GM12892 (cell line): ENCODE measurements around the gene MAN2A2.
"Not testable (repeated sequence)": the region's sequence is repeated elsewhere in the genome, so short reads cannot be mapped to it uniquely, and the experiment has no call there.

Experiments
- DNase-seq: peaks from one replicate; pipeline ENCODE4 v3.0.0; 2011; ENCODE audit not compliant: insufficient read length
- FAIRE-seq: peaks from 2 replicates; lab custom pipeline; 2011; peaks lifted over from hg19 to GRCh38; lab: Jason Lieb, UNC
- POLR2A ChIP-seq: IDR thresholded peaks from 2 replicates; pipeline ENCODE4 v1.6.1; 2011; ENCODE audit warnings: low read depth, low read length, control low read depth
- POLR2AphosphoS5 ChIP-seq: IDR thresholded peaks from 2 replicates; pipeline ENCODE4 v1.6.1; 2011; ENCODE audit warnings: low read depth, low read length, control low read depth
- TAF1 ChIP-seq: IDR thresholded peaks from 2 replicates; pipeline ENCODE4 v1.6.1; 2011; ENCODE audit warnings: low read depth, mild to moderate bottlenecking, control low read depth, low read length, borderline replicate concordance

Gene MAN2A2

DNA sequence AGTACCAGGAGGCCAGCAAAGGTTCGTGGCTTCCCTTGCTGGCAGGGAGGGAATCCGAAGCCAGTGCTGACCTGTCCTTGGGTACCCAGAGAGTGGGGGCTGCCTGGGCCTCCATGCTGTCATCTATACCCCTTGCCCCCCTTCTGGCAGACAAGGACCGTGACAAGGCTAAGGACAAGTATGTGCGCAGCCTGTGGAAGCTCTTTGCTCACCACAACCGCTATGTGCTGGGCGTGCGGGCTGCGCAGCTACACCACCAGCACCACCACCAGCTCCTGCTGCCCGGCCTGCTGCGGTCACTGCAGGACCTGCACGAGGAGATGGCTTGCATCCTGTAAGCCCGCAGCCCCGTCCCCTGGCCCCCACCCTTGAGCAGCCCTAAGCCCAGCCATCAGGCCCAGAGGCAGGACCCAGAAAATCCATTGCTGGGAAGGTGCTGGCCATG lies 16.0 kb upstream of the MAN2A2 start:
- TF ChIP-seq TAF1 (no peak), POLR2AphosphoS5 (no peak), POLR2A (no peak)

DNA sequence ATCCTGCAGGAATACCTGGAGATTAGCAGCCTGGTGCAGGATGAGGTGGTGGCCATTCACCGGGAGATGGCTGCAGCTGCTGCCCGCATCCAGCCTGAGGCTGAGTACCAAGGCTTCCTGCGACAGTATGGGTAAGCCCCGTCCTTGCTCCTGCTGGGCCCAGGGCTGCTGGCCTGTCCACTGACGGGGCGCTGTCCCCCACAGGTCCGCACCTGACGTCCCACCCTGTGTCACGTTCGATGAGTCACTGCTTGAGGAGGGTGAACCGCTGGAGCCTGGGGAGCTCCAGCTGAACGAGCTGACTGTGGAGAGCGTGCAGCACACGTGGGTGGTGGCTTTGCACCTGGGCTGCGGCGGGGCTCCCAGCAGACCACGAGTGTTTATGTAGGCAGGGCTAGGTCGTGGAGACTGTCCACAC lies 13.8 kb upstream of the MAN2A2 start:
- DNase-seq (no peak), FAIRE-seq (no peak)
- TF ChIP-seq POLR2AphosphoS5 (no peak), POLR2A (no peak), TAF1 (no peak)

More for the DNA sequence above, 16.0 kb upstream of the MAN2A2 start:
- FAIRE-seq = no peak
- DNase-seq = no peak

DNA sequence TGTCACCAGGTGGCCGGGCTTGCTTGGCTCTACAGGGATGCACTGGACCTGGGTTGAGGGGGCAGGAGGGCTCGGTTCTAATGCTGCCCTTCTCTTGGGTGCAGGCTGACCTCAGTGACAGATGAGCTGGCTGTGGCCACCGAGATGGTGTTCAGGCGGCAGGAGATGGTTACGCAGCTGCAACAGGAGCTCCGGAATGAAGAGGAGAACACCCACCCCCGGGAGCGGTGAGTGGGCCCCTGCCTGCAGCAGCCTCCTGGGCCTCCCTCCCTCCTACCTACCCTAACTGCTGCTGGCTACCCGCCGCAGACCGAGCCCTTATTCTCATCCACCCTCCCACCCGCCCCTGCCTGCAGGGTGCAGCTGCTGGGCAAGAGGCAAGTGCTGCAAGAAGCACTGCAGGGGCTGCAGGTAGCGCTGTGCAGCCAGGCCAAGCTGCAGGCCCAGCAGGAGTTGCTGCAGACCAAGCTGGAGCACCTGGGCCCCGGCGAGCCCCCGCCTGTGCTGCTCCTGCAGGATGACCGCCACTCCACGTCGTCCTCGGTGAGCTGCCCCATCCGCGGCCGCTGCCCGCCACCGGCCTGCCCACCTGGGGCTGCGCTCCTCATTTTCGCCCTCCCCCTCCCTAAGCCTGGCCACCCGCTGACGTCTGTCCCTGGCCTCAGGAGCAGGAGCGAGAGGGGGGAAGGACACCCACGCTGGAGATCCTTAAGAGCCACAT lies 13.2 kb upstream of the MAN2A2 start:
- DNase-seq (no peak), FAIRE-seq (no peak)
- TF ChIP-seq POLR2A (no peak), POLR2AphosphoS5 (no peak), TAF1 (no peak)

DNA sequence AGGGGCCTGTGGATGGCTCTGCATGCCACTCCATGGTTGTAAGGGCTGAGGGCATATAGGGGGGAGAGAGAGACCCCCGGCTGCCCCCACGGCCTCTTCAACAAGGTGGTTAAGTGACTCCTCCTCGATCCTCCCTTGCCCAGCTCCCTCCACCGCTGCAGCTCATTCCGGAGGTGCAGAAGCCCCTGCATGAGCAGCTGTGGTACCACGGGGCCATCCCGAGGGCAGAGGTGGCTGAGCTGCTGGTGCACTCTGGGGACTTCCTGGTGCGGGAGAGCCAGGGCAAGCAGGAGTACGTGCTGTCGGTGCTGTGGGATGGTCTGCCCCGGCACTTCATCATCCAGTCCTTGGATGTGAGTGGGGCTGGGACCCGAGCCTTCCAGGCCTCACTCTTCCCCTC lies 12.3 kb upstream of the MAN2A2 start:
- no peak for FAIRE-seq
- no peak for DNase-seq

DNA sequence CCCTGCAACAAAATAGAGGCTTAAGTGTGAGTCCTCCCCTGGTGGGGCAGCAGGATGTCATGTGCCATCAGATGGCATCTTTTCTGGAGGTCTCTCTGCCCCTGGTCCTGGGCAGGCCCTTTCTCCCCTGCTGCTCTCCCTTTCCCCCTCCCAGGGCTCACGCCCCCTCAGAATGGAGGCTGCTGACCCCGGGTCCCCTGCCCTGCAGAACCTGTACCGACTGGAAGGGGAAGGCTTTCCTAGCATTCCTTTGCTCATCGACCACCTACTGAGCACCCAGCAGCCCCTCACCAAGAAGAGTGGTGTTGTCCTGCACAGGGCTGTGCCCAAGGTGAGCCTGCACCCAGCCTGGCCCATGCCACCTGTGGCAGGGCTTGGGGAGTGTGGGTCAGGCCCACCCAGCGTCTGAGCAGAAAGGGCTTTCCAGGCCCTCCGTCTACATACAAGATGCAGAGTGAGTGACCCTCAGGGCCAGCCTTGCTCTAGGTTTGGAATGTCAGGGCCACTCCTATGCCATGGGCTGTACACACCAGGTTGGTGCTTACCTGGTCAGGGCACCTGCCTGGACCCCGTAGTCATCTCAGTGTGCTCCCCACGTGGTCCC lies 11.7 kb upstream of the MAN2A2 start:
- DNase-seq = no peak
- TF ChIP-seq POLR2AphosphoS5 (no peak), POLR2A (no peak), TAF1 (no peak)
- no peak for FAIRE-seq

More for the DNA sequence above, 12.3 kb upstream of the MAN2A2 start:
- TF ChIP-seq TAF1 (no peak), POLR2A (no peak), POLR2AphosphoS5 (no peak)

GRCh38 chr15:90892023-90892422 lies 11.1 kb upstream of the MAN2A2 start:
- DNase-seq = no peak
- no peak for FAIRE-seq
- TF ChIP-seq POLR2AphosphoS5 = no peak
- TF ChIP-seq TAF1 = no peak
- no peak for TF ChIP-seq POLR2A

GRCh38 chr15:90892498-90893174 lies 10.5 kb upstream of the MAN2A2 start:
- DNase-seq (no peak), FAIRE-seq (no peak)
- TF ChIP-seq TAF1 (no peak), POLR2AphosphoS5 (no peak), POLR2A (no peak)

DNA sequence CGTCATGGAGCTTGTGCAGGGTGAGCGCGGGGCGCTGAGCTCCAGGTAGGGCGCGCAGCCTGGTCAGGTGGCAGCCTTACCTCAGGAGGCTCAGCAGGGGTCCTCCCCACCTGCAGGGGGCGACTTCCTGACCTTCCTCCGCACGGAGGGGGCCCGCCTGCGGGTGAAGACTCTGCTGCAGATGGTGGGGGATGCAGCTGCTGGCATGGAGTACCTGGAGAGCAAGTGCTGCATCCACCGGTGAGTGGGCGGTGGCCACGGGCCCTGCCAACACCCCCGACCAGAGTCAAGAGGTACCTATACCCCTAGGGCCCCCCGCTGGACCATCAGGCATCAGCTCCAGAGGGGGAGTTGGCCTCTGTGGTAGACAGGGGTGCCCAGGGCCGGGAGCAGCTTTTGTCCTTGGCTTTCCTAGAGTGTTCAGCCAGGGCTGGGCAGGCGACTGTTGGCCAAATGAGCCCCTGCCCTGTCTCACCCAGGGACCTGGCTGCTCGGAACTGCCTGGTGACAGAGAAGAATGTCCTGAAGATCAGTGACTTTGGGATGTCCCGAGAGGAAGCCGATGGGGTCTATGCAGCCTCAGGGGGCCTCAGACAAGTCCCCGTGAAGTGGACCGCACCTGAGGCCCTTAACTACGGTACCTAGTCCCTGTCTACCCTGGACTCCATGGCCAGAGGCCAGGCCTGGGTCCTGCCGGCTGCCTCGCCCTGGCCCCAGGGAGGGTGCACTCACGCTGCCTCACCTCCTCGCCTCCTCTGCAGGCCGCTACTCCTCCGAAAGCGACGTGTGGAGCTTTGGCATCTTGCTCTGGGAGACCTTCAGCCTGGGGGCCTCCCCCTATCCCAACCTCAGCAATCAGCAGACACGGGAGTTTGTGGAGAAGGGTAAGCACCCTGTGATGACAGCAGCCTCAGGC lies 9.7 kb upstream of the MAN2A2 start:
- TF ChIP-seq POLR2AphosphoS5 (no peak), TAF1 (no peak), POLR2A (no peak)
- DNase-seq (no peak), FAIRE-seq (no peak)

GRCh38 chr15:90895571-90896117 lies 7.5 kb upstream of the MAN2A2 start:
- no peak for FAIRE-seq
- DNase-seq = no peak
- TF ChIP-seq TAF1 (no peak), POLR2AphosphoS5 (no peak), POLR2A (no peak)

GRCh38 chr15:90897131-90897655 lies 5.9 kb upstream of the MAN2A2 start:
- FAIRE-seq = peak; percentile 57
- not testable (repeated sequence) for DNase-seq
